ENCODE results near the gene PLPPR3.
"Not testable (repeated sequence)": the region's sequence is repeated elsewhere in the genome, so short reads cannot be mapped to it uniquely, and the experiment has no call there.

PLPPR3 gene

DNA sequence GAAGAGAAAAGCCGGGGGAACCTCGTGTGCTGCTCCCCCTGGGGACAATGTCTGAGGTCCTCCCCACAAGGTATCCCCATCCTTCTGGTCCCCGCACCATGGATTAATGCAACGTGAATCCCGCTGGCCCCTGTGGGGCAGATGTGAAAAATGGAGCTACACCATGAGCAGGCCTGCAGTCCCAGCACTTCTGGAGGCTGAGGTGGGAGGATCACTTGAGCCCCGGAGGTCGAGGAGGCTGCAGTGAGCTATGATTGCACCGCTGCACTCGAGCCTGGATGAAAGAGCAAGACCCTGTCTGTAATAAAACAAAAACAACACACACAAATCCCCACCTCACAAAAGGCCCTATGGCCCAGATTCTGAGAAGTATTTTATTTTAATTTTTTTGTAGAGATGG, 36.5 kb upstream of the PLPPR3 start:
- Histone ChIP-seq H3K4me3 (ENCODE audit: severe bottlenecking) (no peak overlapping the region), H3K9me3 (ENCODE audit: severe bottlenecking) (no peaks in the 10 kb centered on the region), H3K27ac (ENCODE audit: poor library complexity, severe bottlenecking) (no peak overlapping the region), H3K4me1 (ENCODE audit: insufficient read depth, poor library complexity, severe bottlenecking) (peaks cover 3% of the 10 kb centered on the region), H3K36me3 (ENCODE audit: low read depth) (no peaks in the 10 kb centered on the region), H3K27me3 (ENCODE audit: insufficient read depth, poor library complexity, severe bottlenecking) (peaks cover 8% of the 10 kb centered on the region)
- TF ChIP-seq, protein P1, sequence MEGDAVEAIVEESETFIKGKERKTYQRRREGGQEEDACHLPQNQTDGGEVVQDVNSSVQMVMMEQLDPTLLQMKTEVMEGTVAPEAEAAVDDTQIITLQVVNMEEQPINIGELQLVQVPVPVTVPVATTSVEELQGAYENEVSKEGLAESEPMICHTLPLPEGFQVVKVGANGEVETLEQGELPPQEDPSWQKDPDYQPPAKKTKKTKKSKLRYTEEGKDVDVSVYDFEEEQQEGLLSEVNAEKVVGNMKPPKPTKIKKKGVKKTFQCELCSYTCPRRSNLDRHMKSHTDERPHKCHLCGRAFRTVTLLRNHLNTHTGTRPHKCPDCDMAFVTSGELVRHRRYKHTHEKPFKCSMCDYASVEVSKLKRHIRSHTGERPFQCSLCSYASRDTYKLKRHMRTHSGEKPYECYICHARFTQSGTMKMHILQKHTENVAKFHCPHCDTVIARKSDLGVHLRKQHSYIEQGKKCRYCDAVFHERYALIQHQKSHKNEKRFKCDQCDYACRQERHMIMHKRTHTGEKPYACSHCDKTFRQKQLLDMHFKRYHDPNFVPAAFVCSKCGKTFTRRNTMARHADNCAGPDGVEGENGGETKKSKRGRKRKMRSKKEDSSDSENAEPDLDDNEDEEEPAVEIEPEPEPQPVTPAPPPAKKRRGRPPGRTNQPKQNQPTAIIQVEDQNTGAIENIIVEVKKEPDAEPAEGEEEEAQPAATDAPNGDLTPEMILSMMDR (IDR thresholded peaks at IDR 0.05; ENCODE audit: poor library complexity, severe bottlenecking) = no peak
- DNase-seq (ENCODE audit: low spot score) (no peak), ATAC-seq (ENCODE audit: low read depth) (no peak)

DNA sequence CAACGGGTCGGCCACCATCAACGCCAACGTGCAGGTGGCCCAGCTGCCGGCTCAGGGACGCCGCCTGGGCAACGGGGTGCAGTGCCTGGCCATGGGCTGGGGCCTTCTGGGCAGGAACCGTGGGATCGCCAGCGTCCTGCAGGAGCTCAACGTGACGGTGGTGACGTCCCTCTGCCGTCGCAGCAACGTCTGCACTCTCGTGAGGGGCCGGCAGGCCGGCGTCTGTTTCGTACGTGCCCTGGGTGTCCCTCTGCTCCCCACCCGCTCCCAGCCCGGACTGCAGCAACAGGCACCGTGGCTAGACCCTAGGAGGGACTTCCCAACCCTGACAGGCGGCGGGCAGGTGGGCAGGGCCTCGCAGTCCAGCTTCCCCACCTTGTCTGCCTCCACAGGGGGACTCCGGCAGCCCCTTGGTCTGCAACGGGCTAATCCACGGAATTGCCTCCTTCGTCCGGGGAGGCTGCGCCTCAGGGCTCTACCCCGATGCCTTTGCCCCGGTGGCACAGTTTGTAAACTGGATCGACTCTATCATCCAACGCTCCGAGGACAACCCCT, 33.9 kb upstream of the PLPPR3 start:
- DNase-seq (ENCODE audit: low spot score) (no peak), ATAC-seq (ENCODE audit: low read depth) (no peak)
- Histone ChIP-seq H3K4me3 (ENCODE audit: severe bottlenecking) (no peak overlapping the region), H3K9me3 (ENCODE audit: severe bottlenecking) (no peaks in the 10 kb centered on the region), H3K4me1 (ENCODE audit: insufficient read depth, poor library complexity, severe bottlenecking) (no peaks in the 10 kb centered on the region), H3K27ac (ENCODE audit: poor library complexity, severe bottlenecking) (no peak overlapping the region), H3K27me3 (ENCODE audit: insufficient read depth, poor library complexity, severe bottlenecking) (peaks cover 22% of the 10 kb centered on the region), H3K36me3 (ENCODE audit: low read depth) (no peaks in the 10 kb centered on the region)
- TF ChIP-seq, protein P1 (IDR thresholded peaks at IDR 0.05; ENCODE audit: poor library complexity, severe bottlenecking) = no peak

DNA sequence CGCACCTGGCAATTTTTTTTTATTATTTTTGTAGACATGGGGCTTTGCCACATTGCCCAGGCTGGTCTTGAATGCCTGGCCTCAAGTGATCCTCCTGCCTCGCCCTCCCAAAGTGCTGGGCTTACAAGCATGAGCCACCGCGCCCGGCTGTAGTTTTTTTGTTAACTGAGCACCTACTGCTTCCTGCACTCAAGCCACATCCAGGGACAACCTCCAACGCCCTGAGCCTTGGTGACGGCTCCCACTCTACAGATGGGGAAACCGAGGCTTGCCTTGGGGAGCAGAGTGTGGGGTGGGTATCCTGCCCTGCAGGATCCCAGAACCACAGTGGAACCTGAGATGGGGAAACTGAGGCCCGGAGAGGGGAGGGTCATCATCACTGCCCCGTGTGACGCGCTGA, 33.4 kb upstream of the PLPPR3 start:
- no peak for ATAC-seq (ENCODE audit: low read depth)
- H3K27me3 ChIP-seq (ENCODE audit: insufficient read depth, poor library complexity, severe bottlenecking) = peaks cover 22% of the 10 kb centered on the region
- TF ChIP-seq, protein P1 (IDR thresholded peaks at IDR 0.05; ENCODE audit: poor library complexity, severe bottlenecking) = no peak

DNA sequence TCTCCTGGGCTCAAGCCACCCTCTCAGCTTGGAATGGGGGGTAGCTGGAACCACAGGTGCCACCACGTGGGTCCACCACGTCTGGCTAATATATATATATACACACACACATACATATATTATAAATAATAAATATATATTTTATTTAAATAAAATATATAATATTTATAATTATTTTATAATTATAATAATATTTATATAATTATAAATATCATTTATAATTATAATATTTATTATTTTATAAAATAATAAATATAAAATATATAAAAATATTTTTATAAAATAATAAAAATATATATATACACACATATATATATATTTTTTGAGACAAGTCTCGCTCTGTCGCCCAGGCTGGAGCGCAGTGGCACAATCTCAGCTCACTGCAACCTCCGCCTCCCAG, 32.8 kb upstream of the PLPPR3 start:
- Histone ChIP-seq H3K36me3 (ENCODE audit: low read depth) (no peaks in the 10 kb centered on the region), H3K27ac (ENCODE audit: poor library complexity, severe bottlenecking) (no peak overlapping the region), H3K4me3 (ENCODE audit: severe bottlenecking) (no peak overlapping the region), H3K27me3 (ENCODE audit: insufficient read depth, poor library complexity, severe bottlenecking) (peaks cover 16% of the 10 kb centered on the region), H3K4me1 (ENCODE audit: insufficient read depth, poor library complexity, severe bottlenecking) (no peaks in the 10 kb centered on the region), H3K9me3 (ENCODE audit: severe bottlenecking) (no peaks in the 10 kb centered on the region)
- DNase-seq (ENCODE audit: low spot score) = no peak
- no peak for ATAC-seq (ENCODE audit: low read depth)
- TF ChIP-seq, protein P1 (IDR thresholded peaks at IDR 0.05; ENCODE audit: poor library complexity, severe bottlenecking) = no peak

More for the DNA sequence above, 33.4 kb upstream of the PLPPR3 start:
- DNase-seq (ENCODE audit: low spot score) = no peak
- H3K4me3 ChIP-seq (ENCODE audit: severe bottlenecking) = no peak overlapping the region
- H3K27ac ChIP-seq (ENCODE audit: poor library complexity, severe bottlenecking) = no peak overlapping the region
- no peaks in the 10 kb centered on the region for H3K4me1 ChIP-seq (ENCODE audit: insufficient read depth, poor library complexity, severe bottlenecking)
- no peaks in the 10 kb centered on the region for H3K9me3 ChIP-seq (ENCODE audit: severe bottlenecking)
- H3K36me3 ChIP-seq (ENCODE audit: low read depth) = no peaks in the 10 kb centered on the region

DNA sequence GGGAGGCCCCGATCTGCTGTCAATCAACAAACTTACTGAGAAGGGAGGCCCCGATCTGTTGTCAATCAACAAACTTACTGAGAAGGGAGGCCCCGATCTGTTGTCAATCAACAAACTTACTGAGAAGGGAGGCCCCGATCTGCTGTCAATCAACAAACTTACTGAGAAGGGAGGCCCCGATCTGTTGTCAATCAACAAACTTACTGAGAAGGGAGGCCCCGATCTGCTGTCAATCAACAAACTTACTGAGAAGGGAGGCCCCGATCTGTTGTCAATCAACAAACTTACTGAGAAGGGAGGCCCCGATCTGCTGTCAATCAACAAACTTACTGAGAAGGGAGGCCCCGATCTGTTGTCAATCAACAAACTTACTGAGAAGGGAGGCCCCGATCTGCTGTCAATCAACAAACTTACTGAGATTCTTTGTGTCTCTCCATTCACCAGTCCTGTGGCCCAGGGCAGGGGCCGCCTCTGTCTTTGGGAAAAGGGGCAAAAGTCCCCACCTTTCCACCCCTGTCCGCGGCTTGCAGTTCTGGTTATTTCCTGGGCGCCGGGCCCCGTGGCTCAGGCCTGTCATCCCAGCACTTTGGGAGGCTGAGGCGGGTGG, 32.0 kb upstream of the PLPPR3 start:
- peaks cover 16% of the 10 kb centered on the region for H3K27me3 ChIP-seq (ENCODE audit: insufficient read depth, poor library complexity, severe bottlenecking)
- DNase-seq (ENCODE audit: low spot score) = not testable (repeated sequence)

More for the DNA sequence above, 32.0 kb upstream of the PLPPR3 start:
- H3K4me1 ChIP-seq (ENCODE audit: insufficient read depth, poor library complexity, severe bottlenecking); ATAC-seq (ENCODE audit: low read depth); H3K4me3 ChIP-seq (ENCODE audit: severe bottlenecking); H3K36me3 ChIP-seq (ENCODE audit: low read depth); H3K27ac ChIP-seq (ENCODE audit: poor library complexity, severe bottlenecking); H3K9me3 ChIP-seq (ENCODE audit: severe bottlenecking): not testable (repeated sequence)
